Heart left ventricle (tissue), 16 donors: Measurements from ENCODE around the gene ABCC8. TPM values are rescaled to one million over a fixed set of nuclear protein-coding genes. Genes with fewer than 3 reads are reported as not detected.

ENCODE experiments used
- ATAC-seq, 4 donors: fragments of 200-7000 bp; cut with Tn5 transposase; one replicate each; pipeline ENCODE4 v1.9.1; 2020 to 2022; ENCODE audit warnings: moderate library complexity in 4 of 4, mild to moderate bottlenecking in 3 of 4, moderate number of reproducible peaks in 1 of 4
- DNase-seq, 5 donors: peaks; one replicate each; pipeline ENCODE4 v3.0.0-alpha.2; 2020
- H3K27ac ChIP-seq, 12 donors: fragments of 200-600 bp; sonication (generic) in 4 of 12; one replicate each; pipeline versions ENCODE4 v1.5.0 to v1.8.0; 2016 to 2022; ENCODE audit warnings: mild to moderate bottlenecking in 2 of 12
- H3K27me3 ChIP-seq, 9 donors: fragments of 200-600 bp; sonication (generic) in 2 of 9; one replicate each; pipeline versions ENCODE4 v1.5.1 to v1.8.0; 2016 to 2022; ENCODE audit warnings: mild to moderate bottlenecking in 3 of 9
- H3K36me3 ChIP-seq, 9 donors: fragments of 200-600 bp; sonication (generic) in 2 of 9; one replicate each; pipeline versions ENCODE4 v1.5.0 to v1.8.0; 2018 to 2022; ENCODE audit warnings: mild to moderate bottlenecking in 2 of 9
- H3K4me1 ChIP-seq, 12 donors: fragments of 200-600 bp; sonication (generic) in 4 of 12; one replicate each; pipeline versions ENCODE4 v1.5.0 to v1.8.0; 2016 to 2022; ENCODE audit warnings: mild to moderate bottlenecking in 3 of 12
- H3K4me3 ChIP-seq, 12 donors: fragments of 200-600 bp; sonication (generic) in 4 of 12; one replicate each; pipeline versions ENCODE4 v1.5.0 to v1.8.0; 2017 to 2022; ENCODE audit warnings: mild to moderate bottlenecking in 9 of 12, moderate library complexity in 4 of 12
- H3K9me3 ChIP-seq, 12 donors: fragments of 200-600 bp; sonication (generic) in 4 of 12; one replicate each; pipeline versions ENCODE4 v1.5.0 to v1.8.0; 2016 to 2022; ENCODE audit warnings: mild to moderate bottlenecking in 1 of 12
- POLR2A ChIP-seq, 2 donors: fragments of 450-650 bp; IDR thresholded peaks; one replicate each; pipeline ENCODE4 v1.6.1; 2017; ENCODE audit warnings: antibody characterized with exemption in 2 of 2, mild to moderate bottlenecking in 2 of 2, moderate library complexity in 2 of 2
- WGBS, 4 donors: extraction: QIAGEN DNeasy Blood & Tissue Kit in 2 of 4; methylation state at CpG; one replicate each; pipeline versions ENCODE4 v1.1.5 to v1.1.7; 2013 to 2018; 5-methylcytosine and 5-hydroxymethylcytosine counted together
- intact Hi-C, 10 donors: fragments of 100-400 bp; cut with DNase I; formaldehyde crosslinking; loops; one replicate each; pipeline versions ENCODE4 v1.11.1 to v1.14.2; 2022
- polyA plus RNA-seq, 2 donors: library from polyadenylated mRNA; stranded (reverse); fragments of 200-250 nt; gene quantifications; one replicate each; pipeline ENCODE4 v1.2.3, GENCODE V29; 2013
- total RNA-seq, 9 donors: library from RNA; depleted of rRNA in 2 of 9; stranded (reverse); fragments of >200 nt in 2 of 9; fragmentation: NEBNext Ultra II Directional in 3 of 9; extraction: Animal tissue kit (Norgen Biotek cat#: 25700) in 3 of 9; gene quantifications; one replicate each; pipeline versions ENCODE4 v1.1.0 to v1.2.4, GENCODE V29; 2016 to 2023
- TF ChIP-seq, protein P1 (sequence below), 12 donors: fragments of 200-600 bp; sonication (generic) in 4 of 12; IDR thresholded peaks; one replicate each; pipeline versions ENCODE4 v1.5.0 to v1.8.0; 2018 to 2022; ENCODE audit warnings: antibody characterized with exemption in 12 of 12, mild to moderate bottlenecking in 5 of 12
- donor health status: ischemic (EF 13 %, LVEDD 7.1; RV severe dilation, severe dysfunction).
- donor health status: healthy with polysubstance abuse.
- donor health status: DM: no; HTN: yes; CAD: no.
- donor health status: DM: no; HTN: no; CAD: no.
- donor health status: ischemic (EF 25% LVEDD 6.9; RV normal size, moderate dysfunction).
- donor health status: ischemic (EF 25% LVEDD 5.7; RV mildly dilated, moderate dysfunction).
- donor health status: healthy.
- donor health status: DM: yes; HTN: yes; CAD: no.
- donor health status: ischemic (EF 35%, LVEDD 5.7; RV mildly dilated, moderate dysfunction).
- donor health status: nonischemic (EF 11% LVEDD 7.7; RV severe dilation, severe dysfunction).
- donor health status: DM: yes; HTN: yes; CAD: no.
- donor health status: PGD.
- donor health status: ischemic (EF 29% LVEDD 5.4; RV normal size, mild dysfunction).
- donor health status: nonischemic (EF 23%, LVEDD 6.1; RV moderate dilation, normal function).

The ABCC8 gene
- total and polyA plus RNA-seq, 11 donors: 0.69 to 9.6 (median 3.6) TPM

DNA sequence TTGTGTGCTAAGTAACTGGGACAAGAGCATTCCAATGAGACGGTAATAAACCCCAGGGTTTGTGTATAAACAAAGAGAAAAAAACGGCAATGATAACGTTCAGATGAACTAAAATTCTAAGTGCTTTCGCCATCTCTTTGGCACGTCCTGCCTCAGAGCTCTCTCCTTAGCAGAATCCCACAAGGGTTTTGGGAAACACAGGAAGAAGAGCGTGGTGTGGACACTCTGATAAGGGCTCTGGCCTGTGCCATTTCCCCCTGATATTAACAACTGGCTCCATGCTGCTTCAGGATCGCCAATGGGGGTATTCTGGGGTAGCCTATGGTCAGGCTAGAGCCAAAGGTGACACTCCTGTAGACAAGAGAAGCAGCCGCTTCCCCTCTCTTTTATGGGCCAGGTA, 18.4 kb downstream of the ABCC8 start:
- no peak for ATAC-seq
- Histone ChIP-seq H3K4me1 (no peaks in the 10 kb centered on the region), H3K4me3 (no peak overlapping the region), H3K36me3 (peaks cover 0 to 4% (median 0%) of the 10 kb centered on the region in 9 donors), H3K27ac (no peak overlapping the region), H3K27me3 (no peaks in the 10 kb centered on the region), H3K9me3 (no peaks in the 10 kb centered on the region)
- TF ChIP-seq, protein P1, sequence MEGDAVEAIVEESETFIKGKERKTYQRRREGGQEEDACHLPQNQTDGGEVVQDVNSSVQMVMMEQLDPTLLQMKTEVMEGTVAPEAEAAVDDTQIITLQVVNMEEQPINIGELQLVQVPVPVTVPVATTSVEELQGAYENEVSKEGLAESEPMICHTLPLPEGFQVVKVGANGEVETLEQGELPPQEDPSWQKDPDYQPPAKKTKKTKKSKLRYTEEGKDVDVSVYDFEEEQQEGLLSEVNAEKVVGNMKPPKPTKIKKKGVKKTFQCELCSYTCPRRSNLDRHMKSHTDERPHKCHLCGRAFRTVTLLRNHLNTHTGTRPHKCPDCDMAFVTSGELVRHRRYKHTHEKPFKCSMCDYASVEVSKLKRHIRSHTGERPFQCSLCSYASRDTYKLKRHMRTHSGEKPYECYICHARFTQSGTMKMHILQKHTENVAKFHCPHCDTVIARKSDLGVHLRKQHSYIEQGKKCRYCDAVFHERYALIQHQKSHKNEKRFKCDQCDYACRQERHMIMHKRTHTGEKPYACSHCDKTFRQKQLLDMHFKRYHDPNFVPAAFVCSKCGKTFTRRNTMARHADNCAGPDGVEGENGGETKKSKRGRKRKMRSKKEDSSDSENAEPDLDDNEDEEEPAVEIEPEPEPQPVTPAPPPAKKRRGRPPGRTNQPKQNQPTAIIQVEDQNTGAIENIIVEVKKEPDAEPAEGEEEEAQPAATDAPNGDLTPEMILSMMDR (IDR thresholded peaks at IDR 0.05): no peak
- DNase-seq: no peak
- intact Hi-C loops: no loop called here
- 49 to 61% (median 57%) methylated on average over 8 of the region's 8 CpGs for WGBS, 4 donors

DNA sequence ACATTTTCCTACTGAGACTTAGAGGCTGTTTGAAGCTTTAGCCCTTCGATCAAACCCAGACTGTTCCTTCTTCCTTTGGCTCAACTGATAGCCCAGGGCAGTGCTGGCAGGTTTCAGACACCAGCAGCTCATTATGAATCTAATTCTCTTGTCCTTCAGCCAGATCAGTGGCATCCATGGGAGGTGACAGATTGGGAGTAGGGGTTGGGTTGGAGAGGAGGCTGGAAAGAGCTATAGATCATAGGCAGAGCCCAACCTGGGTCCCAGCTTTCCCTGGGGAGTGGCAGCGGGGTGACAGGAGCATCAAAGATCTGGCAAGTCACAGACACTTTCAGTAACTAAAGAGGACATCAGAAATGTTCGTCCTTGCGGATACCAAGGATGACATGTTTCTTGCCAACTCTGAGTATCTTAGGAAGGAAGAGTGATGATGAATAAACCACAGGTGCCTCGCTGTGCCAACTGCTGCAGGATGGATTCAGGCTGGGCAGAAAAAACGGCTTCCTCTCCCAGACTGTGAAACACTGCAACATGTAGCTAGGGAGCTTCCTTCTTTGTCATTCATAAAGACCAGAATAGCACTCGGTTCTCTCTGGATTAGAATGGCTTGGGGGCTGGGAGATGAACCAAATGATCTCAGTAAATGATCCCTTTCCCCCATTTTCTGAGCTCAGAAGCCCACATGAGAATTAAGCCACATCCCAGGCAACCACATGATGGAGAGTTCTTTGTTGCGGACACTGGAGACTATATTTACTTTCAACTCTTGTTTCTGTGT, 19.1 kb downstream of the ABCC8 start:
- Histone ChIP-seq H3K9me3 (no peaks in the 10 kb centered on the region), H3K27me3 (no peaks in the 10 kb centered on the region), H3K27ac (no peak overlapping the region), H3K4me1 (no peaks in the 10 kb centered on the region), H3K36me3 (peaks cover 0 to 4% (median 0%) of the 10 kb centered on the region in 9 donors), H3K4me3 (no peak overlapping the region)
- no peak for ATAC-seq
- no peak for TF ChIP-seq POLR2A (IDR thresholded peaks at IDR 0.05)
- TF ChIP-seq, protein P1 (IDR thresholded peaks at IDR 0.05): no peak
- WGBS, 4 donors: 49 to 55% (median 52%) methylated on average over 8 of the region's 8 CpGs
- no peak for DNase-seq
- intact Hi-C loops: no loop called here

DNA sequence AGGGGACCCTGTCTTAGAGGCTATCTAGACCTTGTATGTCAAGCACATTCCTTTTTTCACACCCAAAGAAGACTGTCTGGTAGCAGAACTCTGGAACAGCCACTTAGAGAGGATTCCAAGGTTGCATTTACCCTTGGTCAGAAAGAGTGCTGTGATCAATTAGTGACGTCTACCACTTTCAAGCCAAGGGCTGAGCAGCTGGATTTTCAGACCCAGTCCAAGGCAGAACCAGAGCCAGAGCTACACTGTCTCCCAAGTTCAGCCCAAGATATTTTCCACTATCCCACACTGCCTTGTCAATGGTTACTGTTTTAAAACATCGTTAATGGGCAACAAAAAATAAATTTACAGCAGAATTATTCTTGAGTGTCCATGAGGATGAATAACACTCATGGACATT, 24.0 kb downstream of the ABCC8 start:
- peaks cover 0 to 6% (median 0%) of the 10 kb centered on the region in 9 donors for H3K27me3 ChIP-seq

DNA sequence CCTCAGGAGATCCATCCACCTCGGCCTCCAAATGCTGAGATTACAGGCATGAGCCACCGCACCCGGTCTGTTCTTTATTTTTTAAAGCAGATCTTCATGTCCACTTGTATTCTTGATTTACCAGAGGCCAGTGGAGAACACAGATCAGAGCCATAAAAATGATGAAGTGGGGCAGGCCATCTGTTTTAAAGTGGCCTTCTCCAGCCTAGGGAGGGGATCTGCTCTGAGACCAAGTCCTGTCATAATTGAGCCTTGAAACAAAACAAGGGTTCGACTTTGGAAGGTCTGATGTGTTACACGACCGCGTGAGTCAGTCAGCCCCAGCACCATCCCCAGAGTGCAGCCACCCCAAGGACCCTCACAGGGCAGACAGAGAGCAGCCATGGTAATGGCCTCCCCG, 27.5 kb downstream of the ABCC8 start:
- Histone ChIP-seq H3K4me1 (no peaks in the 10 kb centered on the region), H3K4me3 (no peak overlapping the region), H3K9me3 (no peaks in the 10 kb centered on the region), H3K27ac (no peak overlapping the region), H3K27me3 (peaks cover 0 to 6% (median 0%) of the 10 kb centered on the region in 9 donors), H3K36me3 (no peaks in the 10 kb centered on the region)
- WGBS, 4 donors: 82 to 89% (median 87%) methylated on average over 8 of the region's 8 CpGs
- no peak for TF ChIP-seq POLR2A (IDR thresholded peaks at IDR 0.05)
- TF ChIP-seq, protein P1 (IDR thresholded peaks at IDR 0.05): no peak
- ATAC-seq (no peak), DNase-seq (no peak)
- intact Hi-C loops: no loop called here

More for the DNA sequence above, 24.0 kb downstream of the ABCC8 start:
- DNase-seq (no peak), ATAC-seq (no peak)
- H3K9me3 ChIP-seq: no peaks in the 10 kb centered on the region
- WGBS, 4 donors: 86 to 93% (median 88%) methylated on average over 2 of the region's 2 CpGs
- no peaks in the 10 kb centered on the region for H3K36me3 ChIP-seq
- no peak overlapping the region for H3K27ac ChIP-seq
- TF ChIP-seq POLR2A (IDR thresholded peaks at IDR 0.05): no peak
- TF ChIP-seq, protein P1 (IDR thresholded peaks at IDR 0.05): no peak
- intact Hi-C loops: no loop called here
- no peaks in the 10 kb centered on the region for H3K4me1 ChIP-seq
- H3K4me3 ChIP-seq: no peak overlapping the region
